Tibial nerve (tissue), 3 donors: ENCODE results near the gene MAMLD1.

Experiments used
- CTCF ChIP-seq, 5 experiments: fragments of 200-600 bp in 3 of 5; fragments of 450-650 bp in 2 of 5; sonication (generic) in 3 of 5; IDR thresholded peaks; one replicate each; pipeline ENCODE4 v1.5.1; 2016 to 2019; ENCODE audit warnings: antibody characterized with exemption in 5 of 5, mild to moderate bottlenecking in 3 of 5, moderate library complexity in 2 of 5
- POLR2A ChIP-seq, 2 donors: fragments of 450-650 bp; IDR thresholded peaks; one replicate each; pipeline ENCODE4 v1.6.1; 2017; ENCODE audit warnings: antibody characterized with exemption in 2 of 2, mild to moderate bottlenecking in 2 of 2, moderate library complexity in 2 of 2

DNA sequence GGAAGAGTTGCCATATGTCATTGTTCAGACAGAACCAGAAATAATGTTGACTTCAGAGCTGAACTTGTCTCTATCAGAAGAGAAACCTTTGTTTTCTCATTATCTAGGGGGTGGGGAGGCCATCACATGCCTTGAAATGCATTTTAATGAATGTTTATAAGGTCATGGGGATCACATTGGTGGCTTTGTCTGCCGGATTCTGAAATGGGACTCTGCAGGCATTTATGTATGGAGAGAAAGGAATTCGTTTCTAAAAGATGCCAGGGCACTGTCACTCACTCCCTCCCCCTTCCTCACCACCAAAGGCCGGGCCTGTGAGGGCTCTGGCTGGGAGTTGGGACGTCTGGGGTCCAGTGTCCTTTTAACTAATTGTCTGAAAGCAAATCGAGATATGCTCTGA is 102.2 kb downstream of the MAMLD1 start:
- TF ChIP-seq CTCF (IDR thresholded peaks at IDR 0.05) (no peak), POLR2A (IDR thresholded peaks at IDR 0.05) (no peak)
